Progenitor cell of endocrine pancreas (in vitro differentiated cells): Measurements from ENCODE around the gene PPP2R2D. TPM values are rescaled to one million over a fixed set of nuclear protein-coding genes. Genes with fewer than 3 reads are reported as not detected.

Experiments
- DNase-seq: peaks from one replicate; pipeline ENCODE4 v3.0.0; 2021; ENCODE audit warnings: low spot score; ENCODE audit not compliant: unreplicated experiment
- H3K27ac Mint-ChIP-seq: 2 replicates; pipeline ENCODE4 v1.8.0; 2021; ENCODE audit warnings: mild to moderate bottlenecking, moderate library complexity, mixed read lengths
- H3K27me3 Mint-ChIP-seq: 2 replicates; pipeline ENCODE4 v1.8.0; 2021; ENCODE audit warnings: mixed read lengths
- H3K36me3 Mint-ChIP-seq: 2 replicates; pipeline ENCODE4 v1.8.0; 2022; ENCODE audit warnings: mixed read lengths; ENCODE audit not compliant: insufficient read depth
- H3K4me1 Mint-ChIP-seq: 2 replicates; pipeline ENCODE4 v1.8.0; 2021; ENCODE audit warnings: low read depth, mixed read lengths
- H3K4me3 Mint-ChIP-seq: 2 replicates; pipeline ENCODE4 v1.8.0; 2021; ENCODE audit warnings: low read depth, mild to moderate bottlenecking, moderate library complexity, mixed read lengths
- H3K9me3 Mint-ChIP-seq: 2 replicates; pipeline ENCODE4 v1.8.0; 2021; ENCODE audit warnings: low read depth, mixed read lengths
- CTCF ChIP-seq: fragments of 200-600 bp; sonication (generic); IDR thresholded peaks from one replicate; pipeline ENCODE4 v1.5.0; 2021; ENCODE audit warnings: antibody characterized with exemption, mild to moderate bottlenecking; ENCODE audit not compliant: unreplicated experiment
- total RNA-seq: library from RNA; stranded (reverse); gene quantifications from 2 replicates; pipeline ENCODE4 v1.2.1, GENCODE V29; 2021

The PPP2R2D gene
- total RNA-seq, 1 donor from 2014 or later: 43.6 TPM

GRCh38 chr10:131902211-131902610, 1.4 kb downstream of the PPP2R2D start:
- Mint-ChIP-seq H3K27me3 (peaks cover 17% of the 10 kb centered on the region), H3K4me1 (peaks cover 29% of the 10 kb centered on the region), H3K36me3 (peaks cover 2% of the 10 kb centered on the region), H3K9me3 (no peaks in the 10 kb centered on the region), H3K27ac (peak overlapping the region; percentile 95), H3K4me3 (peak overlapping the region; percentile 90)
- TF ChIP-seq CTCF: no peak
- DNase-seq: no peak

GRCh38 chr10:131902691-131903090, 1.9 kb downstream of the PPP2R2D start:
- Mint-ChIP-seq H3K27ac (no peak overlapping the region), H3K27me3 (peaks cover 17% of the 10 kb centered on the region), H3K4me1 (peaks cover 29% of the 10 kb centered on the region), H3K9me3 (no peaks in the 10 kb centered on the region), H3K4me3 (peak overlapping the region; percentile 90), H3K36me3 (peaks cover 2% of the 10 kb centered on the region)
- TF ChIP-seq CTCF: no peak
- no peak for DNase-seq

- Mint-ChIP-seq H3K4me3 (no peak overlapping the region), H3K27ac (peak overlapping the region; percentile 65), H3K27me3 (no peaks in the 10 kb centered on the region), H3K9me3 (no peaks in the 10 kb centered on the region), H3K36me3 (peaks cover 2% of the 10 kb centered on the region), H3K4me1 (peaks cover 38% of the 10 kb centered on the region)
- no peak for TF ChIP-seq CTCF
- DNase-seq: no peak
Observed at GRCh38 chr10:131905267-131905571, 4.4 kb downstream of the PPP2R2D start.

GRCh38 chr10:131905603-131906268, 4.9 kb downstream of the PPP2R2D start:
- Mint-ChIP-seq H3K9me3 (no peaks in the 10 kb centered on the region), H3K4me3 (no peak overlapping the region), H3K27ac (peak overlapping the region; percentile 65), H3K36me3 (peaks cover 2% of the 10 kb centered on the region), H3K4me1 (peaks cover 38% of the 10 kb centered on the region), H3K27me3 (no peaks in the 10 kb centered on the region)
- no peak for DNase-seq
- no peak for TF ChIP-seq CTCF

GRCh38 chr10:131906269-131906639, 5.4 kb downstream of the PPP2R2D start:
- peaks cover 38% of the 10 kb centered on the region for H3K4me1 Mint-ChIP-seq

More at GRCh38 chr10:131906269-131906639, 5.4 kb downstream of the PPP2R2D start:
- no peak for TF ChIP-seq CTCF
- no peaks in the 10 kb centered on the region for H3K27me3 Mint-ChIP-seq
- peaks cover 2% of the 10 kb centered on the region for H3K36me3 Mint-ChIP-seq
- no peak overlapping the region for H3K4me3 Mint-ChIP-seq
- H3K9me3 Mint-ChIP-seq: no peaks in the 10 kb centered on the region
- no peak overlapping the region for H3K27ac Mint-ChIP-seq
- DNase-seq: no peak
